ENCODE data around the gene ZMYND11. TPM values are rescaled to one million over a fixed set of nuclear protein-coding genes. Genes with fewer than 3 reads are reported as not detected.
"Not testable (repeated sequence)": the region's sequence is repeated elsewhere in the genome, so short reads cannot be mapped to it uniquely, and the experiment has no call there.

ZMYND11 gene
- total and polyA plus RNA-seq, 4 donors, result 109 to 143 (median 119) TPM

DNA sequence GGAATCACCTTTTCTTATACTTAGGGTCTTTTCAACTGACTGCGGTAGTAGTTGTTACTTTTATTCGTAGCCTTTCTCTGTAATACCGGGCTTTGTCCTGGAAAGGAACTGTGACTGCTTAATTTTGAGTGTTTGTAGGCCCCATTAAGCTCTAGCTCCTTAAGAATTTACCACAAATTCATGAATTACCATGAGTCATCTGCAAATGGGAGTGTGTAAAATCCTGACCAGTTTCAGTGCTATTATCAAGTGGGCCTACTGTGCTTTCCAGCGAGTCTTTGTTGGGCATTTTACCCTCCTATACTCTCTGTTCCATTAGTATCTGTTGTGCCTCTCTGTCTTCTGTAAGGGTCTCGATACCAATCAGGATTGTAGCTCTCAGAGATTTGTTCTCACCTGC lies 49.7 kb downstream of the ZMYND11 start:
- no peaks in the 10 kb centered on the region for H3K27me3 ChIP-seq (ENCODE audit: control insufficient read depth, insufficient read depth, low read length)
- 100% methylated on average over 1 of the region's 5 CpGs for WGBS (ENCODE audit: insufficient coverage)

DNA sequence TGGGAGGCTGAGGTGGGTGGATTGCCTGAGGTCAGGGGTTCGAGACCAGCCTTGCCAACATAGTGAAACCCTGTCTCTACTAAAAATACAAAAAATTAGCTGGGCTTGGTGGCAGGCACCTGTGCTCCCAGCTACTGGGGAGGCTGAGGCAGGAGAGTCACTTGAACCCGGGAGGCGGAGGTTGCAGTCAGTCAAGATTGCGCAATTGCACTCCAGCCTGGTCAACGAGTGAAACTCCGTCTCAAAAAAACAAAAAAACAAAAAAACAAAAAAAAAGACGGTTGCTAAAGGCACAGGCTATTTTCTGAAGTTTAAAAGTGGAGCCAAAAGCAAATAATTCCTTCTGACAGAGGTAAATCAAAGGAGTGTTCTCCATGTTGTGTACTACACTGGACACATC lies 50.3 kb downstream of the ZMYND11 start:
- peaks cover 11% of the 10 kb centered on the region for H3K36me3 ChIP-seq (ENCODE audit: control insufficient read depth, insufficient read depth, low read length)
- WGBS (ENCODE audit: insufficient coverage), result 100% methylated on average over 2 of the region's 7 CpGs
- not testable (repeated sequence) for H3K27ac ChIP-seq (ENCODE audit: low read depth, low read length); H3K4me1 ChIP-seq (ENCODE audit: control insufficient read depth, insufficient read depth, low read length); DNase-seq (ENCODE audit: low read depth in 4 of 6, low spot score in 6 of 6); H3K27me3 ChIP-seq (ENCODE audit: control insufficient read depth, insufficient read depth, low read length); H3K4me3 ChIP-seq (ENCODE audit: low read depth, low read length); H3K9me3 ChIP-seq (ENCODE audit: control insufficient read depth, insufficient read depth, low read length)

More for the DNA sequence above, 49.7 kb downstream of the ZMYND11 start:
- Histone ChIP-seq H3K4me1 (ENCODE audit: control insufficient read depth, insufficient read depth, low read length) (no peaks in the 10 kb centered on the region), H3K36me3 (ENCODE audit: control insufficient read depth, insufficient read depth, low read length) (peaks cover 11% of the 10 kb centered on the region), H3K4me3 (ENCODE audit: low read depth, low read length) (no peak overlapping the region), H3K27ac (ENCODE audit: low read depth, low read length) (no peak overlapping the region), H3K9me3 (ENCODE audit: control insufficient read depth, insufficient read depth, low read length) (no peaks in the 10 kb centered on the region)
- no peak for DNase-seq (ENCODE audit: low read depth in 4 of 6, low spot score in 6 of 6)

DNA sequence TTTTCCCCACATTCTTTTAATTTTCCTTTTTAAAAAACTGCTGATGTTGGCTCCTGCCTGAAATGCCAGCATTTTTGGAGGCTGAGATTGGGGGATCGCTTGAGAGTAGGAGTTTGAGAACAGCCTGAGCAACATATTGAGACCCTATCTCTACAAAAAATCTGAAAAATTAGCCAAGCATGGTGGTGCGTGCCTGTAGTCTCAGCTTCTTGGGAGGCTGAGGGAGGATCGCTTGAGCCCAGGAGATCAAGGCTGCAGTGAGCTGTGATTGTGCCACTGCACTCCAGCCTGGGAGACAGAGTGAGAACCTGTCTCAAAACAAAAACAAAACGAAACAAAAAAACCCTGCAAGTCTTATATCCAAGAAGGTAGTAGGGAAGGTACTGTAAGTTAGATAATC lies 51.7 kb downstream of the ZMYND11 start:
- Histone ChIP-seq H3K27me3 (ENCODE audit: control insufficient read depth, insufficient read depth, low read length) (no peaks in the 10 kb centered on the region), H3K9me3 (ENCODE audit: control insufficient read depth, insufficient read depth, low read length) (no peaks in the 10 kb centered on the region), H3K4me3 (ENCODE audit: low read depth, low read length) (no peak overlapping the region), H3K36me3 (ENCODE audit: control insufficient read depth, insufficient read depth, low read length) (peaks cover 7% of the 10 kb centered on the region), H3K27ac (ENCODE audit: low read depth, low read length) (no peak overlapping the region), H3K4me1 (ENCODE audit: control insufficient read depth, insufficient read depth, low read length) (no peaks in the 10 kb centered on the region)
- DNase-seq (ENCODE audit: low read depth in 4 of 6, low spot score in 6 of 6), result no peak
- 94% methylated on average over 2 of the region's 4 CpGs for WGBS (ENCODE audit: insufficient coverage)

DNA sequence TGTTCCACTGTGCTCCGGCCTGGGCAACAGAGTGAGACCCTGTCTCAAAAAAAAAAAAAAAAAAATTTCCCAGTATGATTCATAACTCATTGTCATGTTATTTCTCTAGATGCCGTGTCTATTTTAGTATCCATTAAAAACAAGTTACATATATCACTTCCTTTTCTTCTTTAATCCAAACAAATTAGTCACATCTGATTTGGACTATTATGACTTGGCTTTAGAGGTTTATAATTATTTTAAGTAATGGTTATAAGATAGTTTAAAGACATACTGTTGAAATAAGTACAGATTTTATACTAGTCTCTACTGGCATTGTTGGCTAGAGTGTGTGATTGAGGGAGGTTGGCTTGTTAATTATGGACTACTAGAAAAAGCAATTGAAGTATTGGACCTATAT lies 53.3 kb downstream of the ZMYND11 start:
- Histone ChIP-seq H3K4me3 (ENCODE audit: low read depth, low read length) (no peak overlapping the region), H3K36me3 (ENCODE audit: control insufficient read depth, insufficient read depth, low read length) (peaks cover 7% of the 10 kb centered on the region), H3K27ac (ENCODE audit: low read depth, low read length) (no peak overlapping the region), H3K27me3 (ENCODE audit: control insufficient read depth, insufficient read depth, low read length) (no peaks in the 10 kb centered on the region), H3K9me3 (ENCODE audit: control insufficient read depth, insufficient read depth, low read length) (no peaks in the 10 kb centered on the region), H3K4me1 (ENCODE audit: control insufficient read depth, insufficient read depth, low read length) (no peaks in the 10 kb centered on the region)
- DNase-seq (ENCODE audit: low read depth in 4 of 6, low spot score in 6 of 6), result no peak
- no CpG with 5 or more reads among the region's 2 CpGs for WGBS (ENCODE audit: insufficient coverage)

DNA sequence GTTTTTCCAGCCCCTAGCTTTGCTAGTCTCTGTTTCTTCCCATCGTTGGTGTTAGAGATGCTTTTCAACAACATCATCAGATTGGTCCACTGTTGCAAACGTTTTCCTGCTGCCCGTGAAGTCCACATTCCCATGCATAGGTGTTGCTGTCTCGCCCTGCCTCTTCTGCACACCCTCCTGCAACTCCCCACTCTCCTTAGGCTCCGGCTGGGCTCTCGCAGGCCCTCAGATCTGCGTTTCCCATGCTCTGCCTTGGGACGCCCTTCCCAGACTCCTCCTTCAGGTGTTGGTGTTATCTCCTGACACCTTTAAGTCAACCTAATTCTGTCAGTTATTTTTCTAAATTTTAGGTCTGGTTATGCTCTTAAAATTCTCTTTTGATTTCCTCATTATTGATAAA lies 55.0 kb downstream of the ZMYND11 start:
- H3K4me3 ChIP-seq (ENCODE audit: low read depth, low read length), result no peak overlapping the region
- no peak for DNase-seq (ENCODE audit: low read depth in 4 of 6, low spot score in 6 of 6)
- H3K9me3 ChIP-seq (ENCODE audit: control insufficient read depth, insufficient read depth, low read length), result no peaks in the 10 kb centered on the region
- no peak overlapping the region for H3K27ac ChIP-seq (ENCODE audit: low read depth, low read length)
- H3K36me3 ChIP-seq (ENCODE audit: control insufficient read depth, insufficient read depth, low read length), result peaks cover 10% of the 10 kb centered on the region
- 84% methylated on average over 7 of the region's 8 CpGs for WGBS (ENCODE audit: insufficient coverage)
- no peaks in the 10 kb centered on the region for H3K4me1 ChIP-seq (ENCODE audit: control insufficient read depth, insufficient read depth, low read length)
- H3K27me3 ChIP-seq (ENCODE audit: control insufficient read depth, insufficient read depth, low read length), result no peaks in the 10 kb centered on the region

DNA sequence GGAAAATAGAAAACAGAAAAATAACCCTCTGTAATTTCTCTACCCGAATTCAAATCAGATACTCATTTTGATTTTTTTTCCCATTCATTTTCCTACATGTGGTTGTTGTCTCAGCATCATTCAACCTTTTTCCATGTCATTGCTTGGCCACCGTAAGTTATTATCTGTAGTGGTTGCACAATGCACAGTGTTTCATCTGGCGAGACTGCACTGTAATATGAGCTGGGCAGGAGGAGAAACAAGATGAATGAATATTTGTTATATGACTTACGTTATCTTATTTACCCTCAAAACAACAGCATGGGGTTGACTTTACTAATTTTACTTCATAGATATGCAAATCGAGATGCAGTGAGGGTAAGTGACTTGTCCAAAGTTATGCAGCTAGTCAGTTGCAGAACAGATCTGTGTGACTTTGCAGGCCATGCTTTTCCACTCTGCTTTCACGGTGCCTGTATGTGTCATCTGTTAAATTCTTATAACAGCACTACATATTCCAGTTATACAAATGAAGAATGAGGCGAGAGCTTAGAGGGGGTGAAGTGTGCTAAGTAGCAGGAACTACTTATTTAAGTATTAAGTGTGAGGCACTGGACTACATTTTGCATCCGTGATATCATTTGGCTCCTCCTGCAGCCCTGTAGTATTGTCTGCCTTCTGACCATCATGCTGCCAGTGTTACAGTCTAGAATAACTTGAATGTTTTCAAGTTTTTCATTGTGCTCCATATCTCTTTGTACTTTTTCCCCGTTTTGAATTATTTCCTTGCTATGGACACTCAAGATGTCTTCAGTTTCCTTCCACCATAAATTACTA lies 56.7 kb downstream of the ZMYND11 start:
- Histone ChIP-seq H3K27ac (ENCODE audit: low read depth, low read length) (no peak overlapping the region), H3K9me3 (ENCODE audit: control insufficient read depth, insufficient read depth, low read length) (no peaks in the 10 kb centered on the region), H3K27me3 (ENCODE audit: control insufficient read depth, insufficient read depth, low read length) (no peaks in the 10 kb centered on the region), H3K36me3 (ENCODE audit: control insufficient read depth, insufficient read depth, low read length) (peaks cover 6% of the 10 kb centered on the region), H3K4me1 (ENCODE audit: control insufficient read depth, insufficient read depth, low read length) (no peaks in the 10 kb centered on the region), H3K4me3 (ENCODE audit: low read depth, low read length) (no peak overlapping the region)
- 89% methylated on average over 3 of the region's 9 CpGs for WGBS (ENCODE audit: insufficient coverage)
- DNase-seq (ENCODE audit: low read depth in 4 of 6, low spot score in 6 of 6), result no peak

DNA sequence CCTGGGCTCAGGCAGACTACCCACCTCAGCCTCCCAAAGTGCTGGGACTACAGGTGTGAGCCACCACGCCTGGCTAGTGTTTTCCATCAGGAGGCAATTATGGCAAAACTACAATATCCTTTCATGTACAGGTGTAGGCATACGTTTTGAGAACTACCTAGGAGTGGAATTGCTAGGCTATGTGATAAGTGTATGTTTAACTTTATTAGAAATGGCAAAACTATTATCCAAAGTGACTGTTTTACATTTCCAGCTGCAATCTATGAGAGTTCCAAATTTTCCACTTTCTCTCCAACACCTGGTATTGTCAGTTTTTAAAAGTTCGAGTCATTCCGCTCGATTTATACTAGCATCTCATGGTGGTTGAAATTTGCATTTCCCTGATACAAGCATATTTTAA lies 59.0 kb downstream of the ZMYND11 start:
- WGBS (ENCODE audit: insufficient coverage), result no CpG with 5 or more reads among the region's 5 CpGs
- H3K27me3 ChIP-seq (ENCODE audit: control insufficient read depth, insufficient read depth, low read length), result no peaks in the 10 kb centered on the region
- H3K36me3 ChIP-seq (ENCODE audit: control insufficient read depth, insufficient read depth, low read length), result peaks cover 6% of the 10 kb centered on the region
- no peak overlapping the region for H3K27ac ChIP-seq (ENCODE audit: low read depth, low read length)
- no peaks in the 10 kb centered on the region for H3K4me1 ChIP-seq (ENCODE audit: control insufficient read depth, insufficient read depth, low read length)
- no peaks in the 10 kb centered on the region for H3K9me3 ChIP-seq (ENCODE audit: control insufficient read depth, insufficient read depth, low read length)
- no peak overlapping the region for H3K4me3 ChIP-seq (ENCODE audit: low read depth, low read length)
- DNase-seq (ENCODE audit: low read depth in 4 of 6, low spot score in 6 of 6), result no peak

DNA sequence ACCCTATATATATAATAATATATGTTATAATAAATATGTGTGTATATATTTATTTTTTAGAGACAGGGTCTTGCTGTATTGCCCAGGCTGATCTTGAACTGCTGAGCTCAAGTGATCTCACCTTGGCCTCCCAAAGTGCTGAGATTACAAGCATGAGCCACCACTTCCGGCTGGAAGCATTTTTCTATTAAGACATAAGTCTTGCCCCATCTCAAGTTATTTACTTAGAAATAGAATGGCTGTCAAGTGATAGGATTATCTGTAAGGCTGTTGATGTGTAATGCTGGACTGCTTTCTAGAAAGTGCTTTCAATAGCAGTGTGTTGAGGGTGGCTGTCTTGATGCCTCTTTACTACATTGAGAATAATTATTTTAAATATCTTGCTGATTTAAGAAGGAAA lies 65.2 kb downstream of the ZMYND11 start:
- no peak overlapping the region for H3K4me3 ChIP-seq (ENCODE audit: low read depth, low read length)
- H3K36me3 ChIP-seq (ENCODE audit: control insufficient read depth, insufficient read depth, low read length), result no peaks in the 10 kb centered on the region
- no peaks in the 10 kb centered on the region for H3K27me3 ChIP-seq (ENCODE audit: control insufficient read depth, insufficient read depth, low read length)
- H3K4me1 ChIP-seq (ENCODE audit: control insufficient read depth, insufficient read depth, low read length), result no peaks in the 10 kb centered on the region
- no peaks in the 10 kb centered on the region for H3K9me3 ChIP-seq (ENCODE audit: control insufficient read depth, insufficient read depth, low read length)
- DNase-seq (ENCODE audit: low read depth in 4 of 6, low spot score in 6 of 6), result no peak
- no CpG with 5 or more reads among the region's 1 CpG for WGBS (ENCODE audit: insufficient coverage)
- no peak overlapping the region for H3K27ac ChIP-seq (ENCODE audit: low read depth, low read length)

DNA sequence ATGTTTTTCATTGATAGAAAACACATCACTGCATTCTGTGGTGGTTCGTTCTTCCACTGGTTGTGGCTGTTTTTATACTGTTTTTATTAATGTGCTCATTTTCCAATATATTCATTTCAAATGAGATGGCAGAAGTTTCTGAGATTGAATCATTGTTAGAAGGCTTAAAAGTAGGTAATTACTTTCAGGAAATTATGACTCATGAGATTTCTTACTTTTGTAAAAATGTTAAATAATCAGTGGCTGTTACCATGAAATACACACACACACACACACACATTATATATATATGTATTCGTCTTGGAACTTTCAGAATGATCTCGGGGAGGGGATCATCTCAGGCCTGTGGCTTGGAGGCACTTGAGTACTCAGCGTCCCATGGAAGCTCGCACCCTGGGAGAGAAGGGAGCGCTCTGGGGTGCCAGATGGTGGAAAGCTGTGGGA lies 66.1 kb downstream of the ZMYND11 start:
- Histone ChIP-seq H3K27ac (ENCODE audit: low read depth, low read length) (no peak overlapping the region), H3K4me1 (ENCODE audit: control insufficient read depth, insufficient read depth, low read length) (no peaks in the 10 kb centered on the region), H3K9me3 (ENCODE audit: control insufficient read depth, insufficient read depth, low read length) (no peaks in the 10 kb centered on the region), H3K4me3 (ENCODE audit: low read depth, low read length) (no peak overlapping the region), H3K27me3 (ENCODE audit: control insufficient read depth, insufficient read depth, low read length) (no peaks in the 10 kb centered on the region), H3K36me3 (ENCODE audit: control insufficient read depth, insufficient read depth, low read length) (no peaks in the 10 kb centered on the region)
- 84% methylated on average over 3 of the region's 6 CpGs for WGBS (ENCODE audit: insufficient coverage)
- no peak for DNase-seq (ENCODE audit: low read depth in 4 of 6, low spot score in 6 of 6)

DNA sequence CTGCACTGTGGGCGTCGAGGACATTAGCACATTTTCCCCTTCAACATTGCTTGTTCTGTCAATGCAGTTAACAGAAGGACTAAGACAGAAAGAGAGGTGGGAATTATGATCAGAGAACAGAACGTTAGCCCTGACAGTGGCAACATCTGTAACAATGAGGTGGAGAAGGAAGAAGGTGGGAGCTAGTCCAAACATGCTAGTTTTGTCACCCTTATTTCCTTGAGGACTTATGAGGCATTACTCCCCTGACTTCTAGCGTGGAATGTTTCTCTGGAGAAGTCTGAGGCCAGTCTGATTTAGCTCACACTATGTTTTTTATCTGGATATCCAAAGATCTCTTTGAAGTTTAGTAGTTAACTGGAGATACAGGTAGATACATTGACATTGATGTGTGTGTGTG lies 73.4 kb downstream of the ZMYND11 start:
- no peaks in the 10 kb centered on the region for H3K4me1 ChIP-seq (ENCODE audit: control insufficient read depth, insufficient read depth, low read length)
- H3K9me3 ChIP-seq (ENCODE audit: control insufficient read depth, insufficient read depth, low read length), result no peaks in the 10 kb centered on the region
- whole genome bisulfite sequencing (ENCODE audit: insufficient coverage), result no CpG with 5 or more reads among the region's 4 CpGs
- no peak overlapping the region for H3K27ac ChIP-seq (ENCODE audit: low read depth, low read length)
- H3K36me3 ChIP-seq (ENCODE audit: control insufficient read depth, insufficient read depth, low read length), result peaks cover 4% of the 10 kb centered on the region
- H3K27me3 ChIP-seq (ENCODE audit: control insufficient read depth, insufficient read depth, low read length), result no peaks in the 10 kb centered on the region
- no peak for DNase-seq (ENCODE audit: low read depth in 4 of 6, low spot score in 6 of 6)
- H3K4me3 ChIP-seq (ENCODE audit: low read depth, low read length), result no peak overlapping the region
